Parathyroid adenoma (tissue), 2 donors: ENCODE measurements around the gene GRIA1.

Experiments
- H2AFZ ChIP-seq: fragments of 300-600 bp; sonication (generic); one replicate; pipeline ENCODE4 v1.7.0; 2017; ENCODE audit warnings: antibody characterized with exemption, mild to moderate bottlenecking
- H3K27ac ChIP-seq: fragments of 300-600 bp; sonication (generic); one replicate; pipeline ENCODE4 v1.7.0; 2017
- H3K27me3 ChIP-seq: fragments of 300-600 bp; sonication (generic); one replicate; pipeline ENCODE4 v1.7.0; 2017; ENCODE audit warnings: low read length; ENCODE audit not compliant: control insufficient read depth, insufficient read depth
- H3K36me3 ChIP-seq: fragments of 300-600 bp; sonication (generic); one replicate; pipeline ENCODE4 v1.7.0; 2017; ENCODE audit warnings: low read length; ENCODE audit not compliant: control insufficient read depth, insufficient read depth
- H3K4me1 ChIP-seq: fragments of 300-600 bp; sonication (generic); one replicate; pipeline ENCODE4 v1.7.0; 2017; ENCODE audit warnings: control low read depth
- H3K4me2 ChIP-seq: fragments of 300-600 bp; sonication (generic); one replicate; pipeline ENCODE4 v1.7.0; 2017; ENCODE audit warnings: low read length
- H3K4me3 ChIP-seq: fragments of 300-600 bp; sonication (generic); one replicate; pipeline ENCODE4 v1.7.0; 2017; ENCODE audit warnings: low read depth, low read length
- H3K79me2 ChIP-seq: fragments of 300-600 bp; sonication (generic); one replicate; pipeline ENCODE4 v1.7.0; 2017; ENCODE audit warnings: control low read depth
- H3K9ac ChIP-seq: fragments of 300-600 bp; sonication (generic); one replicate; pipeline ENCODE4 v1.7.0; 2017; ENCODE audit warnings: mild to moderate bottlenecking
- H3K9me3 ChIP-seq: fragments of 300-600 bp; sonication (generic); one replicate; pipeline ENCODE4 v1.7.0; 2017; ENCODE audit warnings: low read length; ENCODE audit not compliant: control insufficient read depth
- CTCF ChIP-seq: fragments of 300-600 bp; sonication (generic); IDR thresholded peaks from one replicate; pipeline ENCODE4 v1.7.0; 2017; ENCODE audit warnings: antibody characterized with exemption, mild to moderate bottlenecking
- donor health status: primary hyperparathyroidism.

Gene GRIA1

DNA sequence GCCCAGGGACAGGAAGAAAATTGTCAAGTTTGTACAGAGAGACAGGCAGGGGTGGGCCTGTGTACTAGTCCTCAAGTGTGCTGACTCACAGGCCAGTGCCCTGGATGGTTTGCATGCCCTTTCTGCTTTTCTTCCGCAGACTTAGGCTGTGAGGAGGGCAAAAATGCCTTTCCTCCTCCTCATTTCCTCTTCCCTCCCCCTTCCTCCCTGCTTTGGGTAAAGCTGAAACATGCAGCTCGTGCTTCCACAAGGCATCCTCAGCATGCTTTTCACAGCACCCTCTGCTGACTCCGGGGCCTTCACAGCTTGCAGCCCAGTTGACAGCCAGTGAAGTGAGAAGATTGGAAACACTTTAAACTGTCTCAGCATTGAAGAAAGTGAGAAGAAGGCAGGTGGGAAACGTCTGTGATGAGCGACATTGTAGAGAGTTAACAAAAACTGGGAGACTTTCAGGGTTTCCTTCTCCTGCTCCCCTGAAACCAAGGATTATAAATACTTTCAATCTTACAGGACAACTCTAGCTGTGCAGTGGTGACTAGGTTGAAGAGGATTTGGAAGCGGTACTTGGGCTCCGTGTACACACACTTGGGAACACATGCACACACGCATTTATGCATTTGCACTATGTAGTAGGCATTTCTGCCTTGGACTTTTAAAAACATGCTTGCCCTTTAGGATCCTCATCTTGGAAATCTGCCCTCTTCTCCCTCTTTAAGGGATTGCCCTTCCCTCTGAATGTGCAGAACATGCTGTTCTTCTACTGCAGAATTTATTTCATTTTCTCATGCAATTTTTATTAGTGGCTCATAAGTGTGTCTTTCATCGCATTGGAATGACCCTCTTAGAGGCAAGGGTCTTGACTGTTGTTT is 138.8 kb downstream of the GRIA1 start:
- H2AFZ ChIP-seq: no peak overlapping the region
- no peak overlapping the region for H3K9ac ChIP-seq
- no peaks in the 10 kb centered on the region for H3K9me3 ChIP-seq
- H3K4me1 ChIP-seq: no peaks in the 10 kb centered on the region
- no peak overlapping the region for H3K4me2 ChIP-seq
- no peak overlapping the region for H3K27ac ChIP-seq
- TF ChIP-seq CTCF: no peak
- no peaks in the 10 kb centered on the region for H3K36me3 ChIP-seq
- no peaks in the 10 kb centered on the region for H3K27me3 ChIP-seq
- H3K4me3 ChIP-seq: no peak overlapping the region
- no peaks in the 10 kb centered on the region for H3K79me2 ChIP-seq

GRCh38 chr5:153630546-153630945 is 140.1 kb downstream of the GRIA1 start:
- H3K36me3 ChIP-seq: no peaks in the 10 kb centered on the region
- no peak for TF ChIP-seq CTCF

DNA sequence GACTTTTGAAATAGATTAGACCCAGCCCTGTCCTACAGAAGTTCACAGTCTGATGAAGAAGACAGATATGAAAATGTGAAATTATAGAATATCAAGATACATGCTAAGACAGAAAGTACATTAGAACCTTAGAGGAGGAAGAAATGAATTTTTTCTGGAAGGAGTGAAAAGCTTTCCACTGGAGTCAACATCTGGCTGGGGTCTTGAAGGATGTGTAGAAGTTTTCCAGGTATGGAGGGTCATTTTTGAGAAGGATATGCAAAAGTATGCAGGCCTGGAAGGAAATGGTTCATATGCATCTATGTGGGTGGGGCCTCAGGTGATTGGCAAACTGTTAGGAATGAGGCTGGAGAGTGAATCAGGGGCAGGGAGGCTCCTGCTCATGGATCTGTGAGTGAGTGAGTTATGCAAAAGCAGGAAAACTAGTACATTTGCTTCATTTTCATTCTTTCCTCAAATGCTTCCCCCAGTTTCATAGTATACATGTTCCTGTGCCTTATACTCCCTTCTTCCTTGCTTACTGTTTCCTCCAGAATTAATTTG is 142.3 kb downstream of the GRIA1 start:
- Histone ChIP-seq H3K36me3 (no peaks in the 10 kb centered on the region), H3K27me3 (no peaks in the 10 kb centered on the region), H3K9ac (no peak overlapping the region), H3K27ac (no peak overlapping the region), H2AFZ (no peak overlapping the region), H3K4me1 (no peaks in the 10 kb centered on the region), H3K4me3 (no peak overlapping the region), H3K4me2 (no peak overlapping the region), H3K9me3 (no peaks in the 10 kb centered on the region), H3K79me2 (no peaks in the 10 kb centered on the region)
- no peak for TF ChIP-seq CTCF

More at GRCh38 chr5:153630546-153630945, 140.1 kb downstream of the GRIA1 start:
- no peaks in the 10 kb centered on the region for H3K27me3 ChIP-seq
- no peak overlapping the region for H3K9ac ChIP-seq
- H3K9me3 ChIP-seq: no peaks in the 10 kb centered on the region
- H3K4me1 ChIP-seq: no peaks in the 10 kb centered on the region
- no peaks in the 10 kb centered on the region for H3K79me2 ChIP-seq
- H3K4me3 ChIP-seq: no peak overlapping the region
- H3K27ac ChIP-seq: no peak overlapping the region
- H2AFZ ChIP-seq: no peak overlapping the region
- no peak overlapping the region for H3K4me2 ChIP-seq

DNA sequence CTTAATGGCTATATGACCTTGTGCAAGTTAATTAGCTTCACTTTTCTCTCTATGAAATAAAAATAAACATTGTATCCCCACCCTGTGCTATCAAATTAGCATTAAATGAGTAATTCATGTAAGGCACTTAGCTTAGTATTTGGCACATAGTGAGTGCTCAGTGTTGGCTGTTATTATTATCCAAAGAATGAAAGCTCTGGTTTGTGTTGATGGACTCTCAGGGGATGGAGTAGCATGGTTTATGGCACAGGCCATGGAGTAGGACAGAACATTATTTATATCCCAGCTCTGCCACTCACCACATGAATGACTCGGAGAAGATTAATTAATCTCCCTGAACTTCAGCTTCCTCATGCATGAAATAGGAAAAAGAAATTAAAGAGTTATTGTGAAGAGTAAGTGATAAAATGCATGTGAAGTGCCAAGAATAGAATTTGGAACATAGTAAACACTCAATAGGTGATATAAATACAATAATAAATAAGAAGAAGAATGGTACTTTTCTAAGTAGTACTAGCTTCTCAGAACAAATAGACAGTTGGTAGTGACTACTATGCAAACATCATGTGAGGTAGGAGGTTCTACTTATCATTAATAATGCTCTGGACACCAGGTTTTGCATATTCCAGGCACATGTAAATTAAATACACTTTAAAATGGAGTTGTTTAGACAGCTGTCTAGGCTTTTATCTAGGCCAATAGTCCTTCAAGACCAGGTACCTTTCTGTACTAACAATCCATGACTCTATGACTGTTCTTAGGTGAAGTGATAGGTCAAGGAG is 146.4 kb downstream of the GRIA1 start:
- Histone ChIP-seq H3K9ac (no peak overlapping the region), H3K27me3 (no peaks in the 10 kb centered on the region), H3K4me3 (no peak overlapping the region), H3K27ac (no peak overlapping the region), H3K36me3 (no peaks in the 10 kb centered on the region), H3K9me3 (no peaks in the 10 kb centered on the region), H3K4me2 (no peak overlapping the region), H2AFZ (no peak overlapping the region), H3K79me2 (no peaks in the 10 kb centered on the region), H3K4me1 (no peaks in the 10 kb centered on the region)
- no peak for TF ChIP-seq CTCF
